K562 (cell line): ENCODE results near the gene SNUPN. TPM values are rescaled to one million over a fixed set of nuclear protein-coding genes. Genes with fewer than 3 reads are reported as not detected.

Experiments used
- ATAC-seq: fragments of 200-7000 bp; cut with Tn5 transposase; 3 replicates; pipeline ENCODE4 v1.9.1; 2020; ENCODE audit warnings: moderate library complexity
- Bru-seq: library from RNA; stranded (reverse); fragments of 400-500 nt; gene quantifications from one replicate; lab custom pipeline; 2021; lab: Mats Ljungman, UMichigan
- BruChase-seq, 2 experiments: library from RNA; stranded (reverse); fragments of 400-500 nt; gene quantifications; one replicate each; lab custom pipeline; 2021; lab: Mats Ljungman, UMichigan
- BruUV-seq: library from RNA; stranded (reverse); fragments of 400-500 nt; replicated peaks from 2 replicates; lab custom pipeline; 2021; lab: Mats Ljungman, UMichigan
- CTCF ChIA-PET: fragments of 300-600 bp; formaldehyde crosslinking; extraction: SDS; loops from one replicate; lab custom pipeline; 2021; ENCODE audit warnings: low intra/inter-chr PET ratio; lab: Yijun Ruan, JAX
- POLR2A ChIA-PET: fragments of 300-600, 350-650 bp; sonication (Branson Sonifier 250); formaldehyde crosslinking; extraction: SDS; loops from one replicate; lab custom pipeline; 2021; ENCODE audit warnings: antibody characterized with exemption, inconsistent platforms; lab: Yijun Ruan, JAX
- DNase-seq, 4 experiments: peaks; one replicate each; pipeline versions ENCODE4 v3.0.0 to v3.0.0-alpha.2; 2011 to 2018; ENCODE audit warnings: low spot score in 3 of 4, mixed read lengths in 3 of 4; ENCODE audit errors: extremely low read depth in 1 of 4
- FAIRE-seq: peaks from 2 replicates; lab custom pipeline; 2011; peaks lifted over from hg19 to GRCh38; lab: Jason Lieb, UNC
- H2AFZ ChIP-seq: 2 replicates; pipeline ENCODE4 v1.6.0; 2011; ENCODE audit warnings: low read depth, low read length, control low read depth, inconsistent platforms
- H3K27ac ChIP-seq: fragments of 200-600 bp; 3 replicates; pipeline ENCODE4 v1.8.0; 2011; ENCODE audit warnings: low read depth, mild to moderate bottlenecking, control low read depth, inconsistent platforms, low read length, moderate library complexity, mixed read lengths; ENCODE audit errors: extremely low read depth
- H3K27me3 ChIP-seq, 2 experiments: fragments of 300-600 bp in 1 of 2; 2 replicates in 1 of 2; 3 replicates in 1 of 2; pipeline versions ENCODE4 v1.6.0 to v1.8.0; 2011; ENCODE audit warnings: inconsistent platforms in 2 of 2, low read length in 2 of 2, mild to moderate bottlenecking in 1 of 2, mixed read lengths in 1 of 2, moderate library complexity in 1 of 2; ENCODE audit not compliant: control insufficient read depth in 2 of 2, insufficient read depth in 2 of 2
- H3K36me3 ChIP-seq: fragments of 300-600 bp; 3 replicates; pipeline ENCODE4 v1.8.0; 2011; ENCODE audit warnings: mild to moderate bottlenecking, low read length, inconsistent platforms; ENCODE audit not compliant: control insufficient read depth, insufficient read depth
- H3K4me1 ChIP-seq, 2 experiments: fragments of 200-600 bp in 1 of 2; replicated peaks in 1 of 2; 2 replicates in 1 of 2; 3 replicates in 1 of 2; pipeline versions ENCODE4 v1.5.1 to v1.8.0; 2011; ENCODE audit warnings: inconsistent platforms in 2 of 2, low read length in 2 of 2, mild to moderate bottlenecking in 1 of 2, mixed read lengths in 1 of 2, moderate library complexity in 1 of 2; ENCODE audit not compliant: control insufficient read depth in 2 of 2, insufficient read depth in 2 of 2
- H3K4me2 ChIP-seq: 2 replicates; pipeline ENCODE4 v1.6.1; 2011; ENCODE audit warnings: low read length, control low read depth, inconsistent platforms, mixed read lengths; ENCODE audit not compliant: insufficient read depth
- H3K4me3 ChIP-seq: fragments of 200-600 bp; sonication (generic), shearing (Covaris generic); 2 replicates; pipeline ENCODE4 v1.5.1; 2016; ENCODE audit warnings: control low read depth, inconsistent platforms
- H3K79me2 ChIP-seq: fragments of 200-600 bp; 3 replicates; pipeline ENCODE4 v1.8.0; 2011; ENCODE audit warnings: low read length, inconsistent platforms; ENCODE audit not compliant: control insufficient read depth, insufficient read depth
- H3K9ac ChIP-seq, 2 experiments: 2 replicates each; pipeline versions ENCODE4 v1.6.0 to v1.6.1; 2011; ENCODE audit warnings: low read depth in 2 of 2, low read length in 2 of 2, control low read depth in 1 of 2, inconsistent platforms in 1 of 2, mild to moderate bottlenecking in 1 of 2, mixed read lengths in 1 of 2; ENCODE audit not compliant: insufficient read depth in 1 of 2
- H3K9me1 ChIP-seq: one replicate; pipeline ENCODE4 v1.6.0; 2011; ENCODE audit warnings: inconsistent platforms, mild to moderate bottlenecking, low read length, moderate library complexity; ENCODE audit not compliant: control insufficient read depth, insufficient read depth
- H3K9me3 ChIP-seq: replicated peaks from 2 replicates; pipeline ENCODE4 v1.5.1; 2011; ENCODE audit warnings: low read depth, low read length, inconsistent platforms; ENCODE audit not compliant: control insufficient read depth, insufficient read depth
- H4K20me1 ChIP-seq: replicated peaks from 2 replicates; pipeline ENCODE4 v1.6.1; 2011; ENCODE audit warnings: low read length, inconsistent platforms, mixed read lengths; ENCODE audit not compliant: control insufficient read depth, insufficient read depth
- FOXP1 ChIP-seq: sonication (generic); formaldehyde crosslinking; IDR thresholded peaks from 2 replicates; pipeline ENCODE4 v1.8.0; 2022; ENCODE audit warnings: mild to moderate bottlenecking, missing genetic modification reagents
- ID3 ChIP-seq, 2 experiments: fragments of 250-450 bp in 1 of 2; fragments of 450-650 bp in 1 of 2; sonication (Bioruptor Pico) in 1 of 2; IDR thresholded peaks; 2 replicates each; pipeline versions ENCODE4 v1.6.1 to v1.8.0; 2016 to 2021; ENCODE audit warnings: mild to moderate bottlenecking in 2 of 2, moderate library complexity in 2 of 2, missing compliant biosample characterization in 1 of 2, missing genetic modification characterization in 1 of 2
- MCM5 ChIP-seq: fragments of 450-650 bp; IDR thresholded peaks from 2 replicates; pipeline ENCODE4 v1.6.1; 2016; ENCODE audit warnings: low read depth
- NELFE ChIP-seq: IDR thresholded peaks from 2 replicates; pipeline ENCODE4 v1.6.1; 2011; ENCODE audit warnings: mild to moderate bottlenecking; ENCODE audit not compliant: insufficient read depth, insufficient read length
- POLR2AphosphoS5 ChIP-seq: IDR thresholded peaks from 2 replicates; pipeline ENCODE4 v1.6.1; 2011; ENCODE audit warnings: mild to moderate bottlenecking, low read depth, low read length, moderate library complexity; ENCODE audit not compliant: control insufficient read depth, insufficient read depth
- RBM14 ChIP-seq: fragments of 200-400 bp; formaldehyde crosslinking; IDR thresholded peaks from 2 replicates; pipeline ENCODE4 v1.6.1; 2018; ENCODE audit warnings: low read depth, mild to moderate bottlenecking, low read length, moderate library complexity, borderline replicate concordance; ENCODE audit not compliant: insufficient read depth
- RBM22 ChIP-seq: fragments of 200-400 bp; formaldehyde crosslinking; IDR thresholded peaks from 2 replicates; pipeline ENCODE4 v1.6.1; 2018; ENCODE audit warnings: low read length, low read depth; ENCODE audit not compliant: poor library complexity, severe bottlenecking
- TARDBP ChIP-seq: fragments of 450-650 bp; IDR thresholded peaks from 2 replicates; pipeline ENCODE4 v1.6.1; 2016
- ZSCAN29 ChIP-seq: fragments of 450-650 bp; IDR thresholded peaks from 2 replicates; pipeline ENCODE4 v1.6.1; 2017
- WGBS: fragments of 100-300 bp; shearing (Covaris generic); methylation state at CpG from one replicate; pipeline ENCODE4 v1.1.6; 2016; ENCODE audit warnings: low coverage, mixed read lengths; ENCODE audit not compliant: insufficient coverage; ENCODE audit errors: missing lambda C conversion rate; 5-methylcytosine and 5-hydroxymethylcytosine counted together
- in situ Hi-C: fragments of 300-500 bp; cut with MboI; formaldehyde crosslinking; loops from 4 replicates; pipeline ENCODE4 v1.15.0; 2018; ENCODE audit warnings: inconsistent platforms, mixed read lengths
- intact Hi-C: fragments of 100-400 bp; cut with micrococcal nuclease; formaldehyde crosslinking; loops from 2 replicates; pipeline ENCODE4 v1.14.2; 2022
- long read RNA-seq, 3 experiments: library from polyadenylated mRNA in 2 of 3; library from RNA in 1 of 3; unstranded in 2 of 3; stranded (forward) in 1 of 3; transcript quantifications; one replicate each; pipeline ENCODE4 v2.0.0, GENCODE V29; 2019 to 2022
- polyA minus RNA-seq, 3 experiments: library from RNA; depleted of rRNA, polyadenylated mRNA; stranded (reverse); fragments of >200 nt; gene quantifications; 2 replicates each; pipeline ENCODE4 v1.2.3, GENCODE V29; 2011
- polyA plus RNA-seq, 8 experiments: library from polyadenylated mRNA; depleted of rRNA in 4 of 8; stranded (reverse) in 5 of 8; unstranded in 3 of 8; fragments of >200 nt; fragmentation: Nextera tagmentation in 2 of 8; fragmentation: Illumina TruSeq in 1 of 8; extraction: Ambion mirVana in 2 of 8; extraction: Trizol in 1 of 8; gene quantifications; 2 replicates each; pipeline versions ENCODE4 v1.2.1 to v1.2.3, GENCODE V29; 2011 to 2014; ENCODE audit warnings: inconsistent platforms in 1 of 8, missing spikeins in 1 of 8
- total RNA-seq, 7 experiments: library from RNA; depleted of rRNA in 6 of 7; stranded (reverse); fragments of >200 nt in 6 of 7; fragmentation: Illumina TruSeq in 2 of 7; extraction: Trizol in 2 of 7; gene quantifications; 2 replicates each; pipeline versions ENCODE4 v1.2.1 to v1.2.3, GENCODE V29; 2011 to 2021; ENCODE audit warnings: low replicate concordance in 1 of 7

Gene SNUPN
- 34.5 and 36.5 TPM in 2 replicates for total RNA-seq (2011; cell fraction: chromatin; rRNA removed; ENCODE audit: low replicate concordance)
- 19.9 and 23.8 TPM in 2 replicates for total RNA-seq (2011; cell fraction: nucleolus; rRNA removed)
- 23.1 and 26.6 TPM in 2 replicates for total RNA-seq (2011; cell fraction: nucleoplasm; rRNA removed)
- 32.2 and 33.0 TPM in 2 replicates for total RNA-seq (2014; rRNA removed)
- total RNA-seq (2014; rRNA removed; fragmentation: Illumina TruSeq; extraction: Trizol), result 39.5 and 41.6 TPM in 2 replicates
- total RNA-seq (2015; rRNA removed; fragmentation: Illumina TruSeq; extraction: Trizol), result 36.9 and 40.0 TPM in 2 replicates
- total RNA-seq (2021), result 36.6 and 38.3 TPM in 2 replicates
- polyA plus RNA-seq (2011; rRNA removed), result 29.7 and 38.4 TPM in 2 replicates
- polyA plus RNA-seq (2011; cell fraction: cytosol; rRNA removed), result 17.4 and 23.6 TPM in 2 replicates
- 17.4 and 19.5 TPM in 2 replicates for polyA plus RNA-seq (2011; cell fraction: nucleus; rRNA removed)
- 29.0 and 35.1 TPM in 2 replicates for polyA plus RNA-seq (2012)
- 40.9 and 45.0 TPM in 2 replicates for polyA plus RNA-seq (2014; fragmentation: Illumina TruSeq; extraction: Trizol)
- 10 to 100 TPM; 69.3 to 78.3 TPM for polyA plus RNA-seq (2014; fragmentation: Nextera tagmentation; extraction: Ambion mirVana)
- polyA plus RNA-seq (2014; rRNA removed), result 38.0 and 42.5 TPM in 2 replicates
- polyA minus RNA-seq (2011; rRNA and poly(A)+ RNA removed), result 35.1 and 36.0 TPM in 2 replicates
- polyA minus RNA-seq (2011; cell fraction: cytosol; rRNA and poly(A)+ RNA removed), result 16.3 and 20.6 TPM in 2 replicates
- polyA minus RNA-seq (2011; cell fraction: nucleus; rRNA and poly(A)+ RNA removed), result 10.6 and 18.4 TPM in 2 replicates
- percentile 62 among the genes with signal in this experiment for Bru-seq, nascent RNA
- BruChase-seq, experiment 1, labeled RNA remaining after a 2-hour chase, result percentile 69 among the genes with signal in this experiment
- BruChase-seq, experiment 2, labeled RNA remaining after a 6-hour chase, result percentile 68 among the genes with signal in this experiment
- long read RNA-seq, experiment 1, transcript SNUPN-201 (9 exons, 1,513 nt), result major isoform, 107 of 180 reads
- long read RNA-seq, experiment 1, transcript SNUPN-206 (9 exons, 1,682 nt), result minor isoform, 17 of 180 reads
- long read RNA-seq, experiment 1, partial matches to known transcripts, result 21 of 180 reads
- long read RNA-seq, experiment 1, other reads (novel, unspliced or antisense), result 32 of 180 reads
- long read RNA-seq, experiment 2, transcript SNUPN-201 (9 exons, 1,513 nt), result major isoform, 13 of 57 reads
- long read RNA-seq, experiment 2, transcript SNUPN-206 (9 exons, 1,682 nt), result minor isoform, 8 of 57 reads
- long read RNA-seq, experiment 2, partial matches to known transcripts, result 24 of 57 reads
- long read RNA-seq, experiment 2, other reads (novel, unspliced or antisense), result 12 of 57 reads
- long read RNA-seq, experiment 3, transcript SNUPN-201 (9 exons, 1,513 nt), result major isoform, 41 of 69 reads
- long read RNA-seq, experiment 3, transcript SNUPN-206 (9 exons, 1,682 nt), result minor isoform, 8 of 69 reads
- long read RNA-seq, experiment 3, partial matches to known transcripts, result 7 of 69 reads
- long read RNA-seq, experiment 3, other reads (novel, unspliced or antisense), result 12 of 69 reads

GRCh38 chr15:75625542-75626347 is at the start of gene SNUPN:
Gene SNUPN (minus strand): TSS chr15:75625725. CDS start chr15:75621051, 4,674 bp downstream.
- peaks cover 20 to 23% of the 10 kb centered on the region in 2 experiments for H3K4me1 ChIP-seq
- H3K4me2 ChIP-seq, result peak within 1 kb of the TSS; percentile 82
- peak within 1 kb of the TSS; percentile 90 for H2AFZ ChIP-seq
- no peaks in the 10 kb centered on the region for H3K27me3 ChIP-seq
- H3K9ac ChIP-seq, result peak within 1 kb of the TSS; percentile 97 to 98
- H3K36me3 ChIP-seq, result peaks cover 4% of the 10 kb centered on the region; the same call in 1 of the 3 replicates
- 2% methylated on average over 31 of the region's 47 CpGs for WGBS
- in situ Hi-C loops, result no loop called here
- TSS peak; percentile 96 for BruUV-seq
- intact Hi-C loops, result loop anchor here (1.0 to 5.0 kb wide), 3 partner anchors 15 to 57 kb away; partner anchors contain the start of genes IMP3 and PTPN9
- peaks cover 13% of the 10 kb centered on the region for H3K79me2 ChIP-seq
- H4K20me1 ChIP-seq, result no peaks in the 10 kb centered on the region
- no peaks in the 10 kb centered on the region for H3K9me3 ChIP-seq
- peak; percentile 95 to 99 (median 96) for DNase-seq
- H3K27ac ChIP-seq, result peak within 1 kb of the TSS; percentile 91
- CTCF ChIA-PET, result interaction anchor here (0.6 to 0.9 kb wide), 3 partner anchors 15 to 374 kb away, joined by 3 to 4 read pairs (median 3); no protein-coding TSS in a partner anchor
- peak; percentile 89 for FAIRE-seq
- ATAC-seq, result peak; percentile 91
- H3K9me1 ChIP-seq, result no peaks in the 10 kb centered on the region
- POLR2A ChIA-PET, result interaction anchor here (0.6 to 4.0 kb wide), 19 partner anchors 10 to 1238 kb away, joined by 3 to 60 read pairs (median 5); partner anchors contain the start of genes FAM219B, IMP3, MAN2C1 and PTPN9
- peak within 1 kb of the TSS; percentile 99 for H3K4me3 ChIP-seq
- no peak for TF ChIP-seq MCM5
- TF ChIP-seq RBM22, result no peak
- 0 out of 2 replicates have a peak, but pooled peaks have one; percentile 18 for TF ChIP-seq RBM14
- TF ChIP-seq FOXP1, result no peak; the same call in 1 of the 2 replicates
- no peak for TF ChIP-seq ZSCAN29
- TF ChIP-seq POLR2AphosphoS5, result peak; percentile 62; the same call in 1 of the 2 replicates
- no peak for TF ChIP-seq ID3 (CRISPR knock-in tag; IDR thresholded peaks at IDR 0.05)
- TF ChIP-seq ID3 (tag; IDR thresholded peaks at IDR 0.05), result peak; percentile 7
- TF ChIP-seq NELFE, result no peak
- 0 out of 2 replicates have a peak, but pooled peaks have one; percentile 47 for TF ChIP-seq TARDBP
